Right hindlimb (tissue), 1 donor: Measurements from ENCODE around the gene CLSTN1.
A peak's percentile ranks its signal among the peaks of the same experiment; 100 is the strongest.
"Not testable (repeated sequence)": the region's sequence is repeated elsewhere in the genome, so short reads cannot be mapped to it uniquely, and the experiment has no call there.

ENCODE experiments used
- DNase-seq: peaks from one replicate; pipeline ENCODE4 v3.0.0-alpha.2; 2018

Gene CLSTN1

GRCh38 chr1:9728451-9729295 is 95.1 kb downstream of the CLSTN1 start:
- no peak for DNase-seq

GRCh38 chr1:9726905-9727595 is 96.7 kb downstream of the CLSTN1 start:
- no peak for DNase-seq

GRCh38 chr1:9726406-9726805 is 97.4 kb downstream of the CLSTN1 start:
- no peak for DNase-seq

GRCh38 chr1:9724706-9725476 is 98.9 kb downstream of the CLSTN1 start:
- no peak for DNase-seq

GRCh38 chr1:9723926-9724325 is 99.8 kb downstream of the CLSTN1 start:
- DNase-seq: no peak

GRCh38 chr1:9723068-9723805 is 100.5 kb downstream of the CLSTN1 start:
- DNase-seq: no peak

GRCh38 chr1:9722378-9722749 is 101.4 kb downstream of the CLSTN1 start:
- DNase-seq: no peak

GRCh38 chr1:9721606-9722377 is 102.0 kb downstream of the CLSTN1 start:
- DNase-seq: no peak

- no peak for DNase-seq
Observed at GRCh38 chr1:9720785-9721605, 102.8 kb downstream of the CLSTN1 start.

GRCh38 chr1:9719978-9720722 is 103.6 kb downstream of the CLSTN1 start:
- DNase-seq: no peak

- DNase-seq: no peak
Observed at GRCh38 chr1:9718006-9718680, 105.6 kb downstream of the CLSTN1 start.

GRCh38 chr1:9717193-9718005 is 106.4 kb downstream of the CLSTN1 start:
- DNase-seq: peak; percentile 74

- no peak for DNase-seq
Observed at GRCh38 chr1:9716404-9717192, 107.2 kb downstream of the CLSTN1 start.

GRCh38 chr1:9715536-9716226 is 108.1 kb downstream of the CLSTN1 start:
- DNase-seq: no peak

GRCh38 chr1:9714257-9714718 is 109.5 kb downstream of the CLSTN1 start:
- no peak for DNase-seq

GRCh38 chr1:9712767-9713166 is 111.0 kb downstream of the CLSTN1 start:
- not testable (repeated sequence) for DNase-seq

- DNase-seq: no peak
Observed at GRCh38 chr1:9711466-9712020, 112.2 kb downstream of the CLSTN1 start.
